NCI-H345 treated with DMSO at 0.1 percent for 48 hours (cell line): ENCODE measurements around the gene MACROD1.
"Not testable (repeated sequence)": the region's sequence is repeated elsewhere in the genome, so short reads cannot be mapped to it uniquely, and the experiment has no call there.

ENCODE experiments used
- DNase-seq: peaks from one replicate; lab custom pipeline; 2025; ENCODE audit not compliant: unreplicated experiment; lab: John Stamatoyannopoulos, UW

MACROD1 gene

GRCh38 chr11:64060263-64060860, 105.6 kb downstream of the MACROD1 start:
- no peak for DNase-seq

DNA sequence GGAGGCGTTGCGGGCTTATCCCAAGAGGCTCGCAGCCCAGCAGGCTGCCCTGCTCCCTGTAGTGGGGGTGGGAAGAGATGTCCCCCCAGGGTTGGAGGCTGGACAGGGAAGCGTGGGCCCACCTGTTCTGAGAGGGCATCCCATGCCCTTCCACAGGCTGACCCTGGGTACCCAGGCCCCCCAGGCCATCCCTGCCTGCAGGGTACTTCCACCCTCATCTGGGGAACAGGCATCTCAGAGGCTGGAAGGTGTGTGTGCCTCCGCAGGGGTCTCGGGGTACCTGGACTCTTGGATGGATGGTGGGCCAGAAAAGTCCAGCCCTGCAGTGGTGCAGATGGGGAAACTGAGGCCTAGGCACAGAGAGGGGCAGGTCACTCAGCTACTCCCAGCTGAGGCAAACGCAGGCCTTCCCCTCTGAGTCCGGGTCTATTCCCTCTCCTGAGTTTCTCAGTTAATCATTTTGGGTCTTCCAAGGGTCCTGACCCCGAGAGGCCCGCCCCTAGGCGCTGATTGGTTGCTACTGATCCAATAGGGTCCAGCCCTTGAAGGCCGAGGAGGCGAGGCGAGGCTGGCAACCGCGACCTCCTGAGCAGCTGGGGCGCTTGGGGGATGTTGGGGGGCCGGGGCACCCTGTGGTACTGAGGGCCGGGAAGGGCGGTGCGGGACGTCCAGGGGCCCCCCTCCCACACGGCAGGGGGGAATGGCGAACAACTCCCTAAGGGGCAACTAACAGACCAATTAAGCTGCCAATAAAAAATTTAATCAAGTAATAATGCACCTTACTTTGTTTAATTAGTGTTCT, 106.4 kb downstream of the MACROD1 start:
- no peak for DNase-seq

- no peak for DNase-seq
Measured at GRCh38 chr11:64058494-64058893, 107.4 kb downstream of the MACROD1 start.

- no peak for DNase-seq
Measured at GRCh38 chr11:64057890-64058289, 108.0 kb downstream of the MACROD1 start.

GRCh38 chr11:64056861-64057260, 109.1 kb downstream of the MACROD1 start:
- DNase-seq, result no peak

DNA sequence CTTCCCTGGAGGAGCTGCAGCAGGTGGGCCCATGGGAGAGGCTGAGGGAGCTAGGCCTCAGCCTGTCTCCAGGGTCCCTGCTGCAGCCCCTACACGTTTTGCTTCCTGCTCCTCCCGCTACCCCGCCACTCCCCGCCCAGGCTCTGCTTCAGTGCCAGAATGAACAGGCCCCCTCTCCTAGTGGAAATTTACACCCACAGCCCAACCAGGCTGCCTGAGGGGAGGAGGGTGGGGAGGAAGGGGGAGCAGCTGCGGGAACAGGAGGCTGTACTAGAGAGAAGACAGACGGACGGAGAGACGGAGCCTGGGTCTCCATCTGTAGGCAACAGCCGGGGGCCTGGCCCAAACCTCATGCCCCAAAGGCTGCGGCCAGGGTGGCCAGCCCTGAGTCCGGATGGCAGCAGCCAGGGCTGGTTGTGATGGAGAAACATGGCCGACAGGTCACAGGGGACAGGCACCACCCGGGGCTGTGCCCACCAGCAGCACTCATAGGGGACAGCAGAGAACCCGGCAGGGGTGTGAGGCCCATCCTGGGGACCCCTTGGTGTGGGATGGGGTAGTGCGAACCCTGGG, 109.6 kb downstream of the MACROD1 start:
- no peak for DNase-seq

DNA sequence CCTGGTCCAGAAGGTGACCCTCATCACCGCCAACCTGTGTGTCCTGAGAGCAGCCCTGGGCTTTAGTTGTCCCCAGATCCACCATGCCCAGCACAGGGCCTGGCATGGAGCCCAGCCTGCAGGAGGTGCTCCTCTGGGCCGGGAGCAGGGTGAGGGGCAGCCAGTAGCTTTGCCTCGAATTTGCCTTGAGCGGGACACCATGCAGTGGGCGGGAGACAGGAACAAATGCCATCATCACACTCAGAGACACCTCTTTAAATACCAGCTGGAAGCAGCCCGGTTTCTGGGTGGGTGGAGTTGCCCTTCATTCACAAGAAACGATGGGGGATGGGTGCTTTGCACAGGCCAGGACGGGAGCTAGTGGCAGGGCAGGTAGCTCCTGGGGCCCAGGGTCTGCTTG, 110.8 kb downstream of the MACROD1 start:
- DNase-seq, result no peak

- DNase-seq, result no peak
Measured at GRCh38 chr11:64053699-64054098, 112.2 kb downstream of the MACROD1 start.

GRCh38 chr11:64052938-64053622, 112.8 kb downstream of the MACROD1 start:
- DNase-seq, result no peak

DNA sequence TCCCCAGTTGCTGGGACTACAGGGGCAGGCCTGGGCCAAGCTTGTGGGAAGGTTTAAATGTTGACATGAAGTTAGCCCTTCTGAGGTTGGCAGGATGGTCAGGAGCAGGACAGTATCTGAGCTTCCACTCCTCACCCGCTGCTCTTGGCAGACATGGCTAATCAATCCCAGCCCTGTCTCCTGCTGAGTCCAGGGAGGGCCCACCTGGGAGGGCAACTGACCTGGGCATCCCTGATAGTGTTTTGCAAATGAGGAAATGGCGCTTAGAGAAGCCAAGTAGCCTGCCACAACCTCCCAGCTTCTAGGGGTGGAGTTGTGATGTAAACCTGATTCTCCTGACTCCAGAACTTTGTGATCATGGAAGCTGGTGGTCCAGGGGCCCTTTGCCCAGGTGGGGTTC, 113.5 kb downstream of the MACROD1 start:
- DNase-seq, result no peak

- no peak for DNase-seq
Measured at GRCh38 chr11:64051297-64051696, 114.6 kb downstream of the MACROD1 start.

- no peak for DNase-seq
Measured at GRCh38 chr11:64049509-64049908, 116.4 kb downstream of the MACROD1 start.

DNA sequence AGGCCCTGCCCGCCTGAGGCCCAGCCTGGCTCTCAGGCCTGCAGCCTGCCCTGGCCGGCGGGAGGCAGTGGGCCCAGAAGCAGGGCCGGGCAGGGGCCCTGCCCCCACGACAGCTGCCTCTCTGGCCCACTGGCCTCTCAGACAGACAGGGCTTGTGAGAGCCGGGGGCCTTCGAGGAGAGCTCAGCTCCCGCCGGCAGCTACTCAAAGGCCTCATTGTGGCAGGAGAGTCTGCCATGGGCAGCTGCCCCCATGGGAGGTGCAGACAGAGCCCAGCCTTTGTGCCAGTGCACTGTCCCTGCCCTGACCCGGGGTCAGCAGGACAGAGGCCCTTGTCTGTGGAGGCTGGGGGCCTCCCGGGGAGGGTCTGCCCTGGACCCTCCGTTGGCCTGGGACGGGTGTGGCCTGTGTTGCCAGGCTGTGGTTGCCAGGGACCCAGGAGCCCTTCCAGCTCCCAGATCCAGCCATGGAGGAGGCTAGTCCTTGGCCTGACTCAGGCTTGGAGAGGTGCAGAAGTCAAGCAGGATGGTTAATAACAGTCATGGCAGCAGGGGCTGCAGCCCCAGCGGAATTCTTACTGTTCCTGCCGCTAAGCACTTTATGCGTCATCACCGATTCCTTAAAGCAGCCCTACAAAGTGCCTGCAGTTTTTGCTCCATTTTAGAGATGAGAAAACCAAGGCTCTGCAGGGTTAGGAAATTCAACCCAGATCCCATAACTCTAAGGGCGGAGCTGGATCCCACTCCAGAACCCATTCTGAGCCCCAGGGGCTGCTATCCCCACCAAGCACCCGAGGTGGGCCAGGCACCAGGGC, 117.7 kb downstream of the MACROD1 start:
- no peak for DNase-seq

DNA sequence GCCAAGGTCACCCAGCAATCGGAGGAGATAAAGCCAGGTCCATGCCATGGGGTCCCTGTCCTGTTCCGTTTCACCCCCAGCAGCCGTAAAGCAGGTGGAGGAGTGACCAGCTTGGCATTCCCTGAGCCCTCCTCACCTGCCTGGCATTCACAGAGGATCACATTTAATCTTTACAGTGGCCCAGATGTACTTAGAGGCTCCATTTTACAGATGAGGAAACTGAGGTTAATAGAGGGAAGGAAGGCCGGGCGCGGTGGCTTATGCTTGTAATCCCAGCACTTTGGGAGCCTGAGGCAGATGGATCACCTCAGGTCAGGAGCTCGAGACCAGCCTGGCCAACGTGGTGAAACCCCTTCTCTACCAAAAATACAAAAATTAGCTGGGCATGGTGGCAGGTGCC, 118.5 kb downstream of the MACROD1 start:
- not testable (repeated sequence) for DNase-seq

GRCh38 chr11:64045700-64046099, 120.2 kb downstream of the MACROD1 start:
- no peak for DNase-seq

GRCh38 chr11:64044730-64045393, 121.1 kb downstream of the MACROD1 start:
- DNase-seq, result no peak

DNA sequence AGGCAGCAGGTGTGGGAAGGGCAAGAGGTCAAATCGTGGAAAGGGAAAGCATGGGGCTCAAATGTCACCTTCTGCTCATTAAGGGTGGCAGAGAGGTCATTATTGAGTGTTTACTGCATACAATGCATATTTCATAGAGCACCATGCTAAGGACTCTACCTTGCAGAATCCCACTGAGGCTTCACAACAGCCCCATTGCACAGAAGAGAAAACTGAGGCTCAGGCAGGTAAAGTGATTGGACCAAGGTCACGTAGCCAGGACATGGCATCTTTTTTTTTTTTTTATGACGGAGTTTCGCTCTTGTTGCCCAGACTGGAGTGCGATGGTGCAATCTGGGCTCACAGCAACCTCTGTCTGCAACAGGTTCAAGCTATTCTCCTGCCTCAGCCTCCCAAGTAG, 122.4 kb downstream of the MACROD1 start:
- no peak for DNase-seq

- no peak for DNase-seq
Measured at GRCh38 chr11:64042301-64042700, 123.6 kb downstream of the MACROD1 start.

- no peak for DNase-seq
Measured at GRCh38 chr11:64041846-64042245, 124.1 kb downstream of the MACROD1 start.

DNA sequence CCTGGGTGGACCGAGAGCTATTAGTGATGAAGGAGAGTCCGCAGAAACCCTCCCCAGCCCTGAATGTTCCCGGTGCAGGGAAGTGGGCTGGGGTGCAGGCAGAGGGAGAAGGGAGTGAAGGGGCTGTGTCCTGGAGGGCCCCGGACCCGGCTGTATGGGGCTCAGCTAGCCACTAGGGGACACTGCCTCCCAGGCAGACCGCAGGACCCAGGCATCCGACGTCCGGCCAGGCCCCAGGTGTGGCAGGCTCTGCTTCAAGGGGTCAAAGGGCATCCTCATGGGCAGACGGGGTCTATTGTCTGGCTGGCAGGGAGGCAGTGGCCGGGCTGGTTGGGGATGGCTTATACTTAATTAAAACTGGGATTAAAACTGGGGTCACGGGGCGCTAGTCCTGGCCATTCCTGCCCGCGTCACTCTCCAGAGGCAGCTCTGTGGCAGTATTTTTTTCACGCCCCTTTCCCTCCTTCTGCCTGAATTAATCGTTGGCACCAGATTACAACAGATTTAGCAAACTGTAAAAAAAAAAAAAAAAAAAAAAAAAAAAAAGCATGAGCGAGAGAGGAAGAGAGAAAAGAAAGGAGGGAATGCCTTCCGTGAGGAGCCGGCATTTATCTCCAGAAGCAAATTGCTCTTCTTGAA, 125.1 kb downstream of the MACROD1 start:
- no peak for DNase-seq
